SK-N-SH (cell line): ENCODE data around the gene RSRP1. TPM values are rescaled to one million over a fixed set of nuclear protein-coding genes. Genes with fewer than 3 reads are reported as not detected.

Experiments used
- CTCF ChIA-PET: fragments of 300-600, 350-600 bp; formaldehyde crosslinking; extraction: SDS; loops from one replicate; lab custom pipeline; 2021; lab: Yijun Ruan, JAX
- POLR2A ChIA-PET: fragments of 350-600 bp; sonication (Branson Sonifier 250); formaldehyde crosslinking; extraction: SDS; loops from one replicate; lab custom pipeline; 2020; ENCODE audit warnings: antibody characterized with exemption, inconsistent platforms; lab: Yijun Ruan, JAX
- DNase-seq: peaks from one replicate; pipeline ENCODE4 v3.0.0; 2012
- H2AFZ ChIP-seq: fragments of 200-600 bp; sonication (generic); 2 replicates; pipeline ENCODE4 v1.8.1; 2016; ENCODE audit warnings: antibody characterized with exemption, mild to moderate bottlenecking, low read depth
- H3F3A ChIP-seq: fragments of 200-600 bp; sonication (generic); replicated peaks from 2 replicates; pipeline ENCODE3; 2016; ENCODE audit warnings: antibody characterized with exemption, mild to moderate bottlenecking; ENCODE audit not compliant: insufficient read depth
- H3K27ac ChIP-seq, 2 experiments: fragments of 200-500 bp in 1 of 2; fragments of 200-600 bp in 1 of 2; sonication (Bioruptor generic) in 1 of 2; sonication (generic), shearing (Covaris generic) in 1 of 2; 2 replicates each; pipeline versions ENCODE4 v1.5.1 to v1.6.1; 2014 to 2016; ENCODE audit warnings: low read depth in 2 of 2, inconsistent platforms in 1 of 2, low read length in 1 of 2, mild to moderate bottlenecking in 1 of 2, mixed read lengths in 1 of 2
- H3K27me3 ChIP-seq: fragments of 200-600 bp; sonication (generic), shearing (Covaris generic); 2 replicates; pipeline ENCODE4 v1.6.1; 2016; ENCODE audit warnings: mixed run types; ENCODE audit not compliant: insufficient read depth
- H3K36me3 ChIP-seq, 2 experiments: fragments of 200-500 bp in 1 of 2; fragments of 200-600 bp in 1 of 2; sonication (Bioruptor generic) in 1 of 2; sonication (generic) in 1 of 2; replicated peaks in 1 of 2; 2 replicates each; pipeline versions ENCODE3 to v1.5.1; 2014 to 2016; ENCODE audit warnings: low read length in 1 of 2, mild to moderate bottlenecking in 1 of 2; ENCODE audit not compliant: insufficient read depth in 2 of 2, control insufficient read depth in 1 of 2
- H3K4me1 ChIP-seq, 2 experiments: fragments of 200-500 bp in 1 of 2; fragments of 200-600 bp in 1 of 2; sonication (Bioruptor generic) in 1 of 2; sonication (generic), shearing (Covaris generic) in 1 of 2; 2 replicates each; pipeline versions ENCODE4 v1.5.1 to v1.6.1; 2014 to 2016; ENCODE audit warnings: low read depth in 1 of 2, low read length in 1 of 2, mixed run types in 1 of 2; ENCODE audit not compliant: insufficient read depth in 2 of 2, control insufficient read depth in 1 of 2
- H3K4me2 ChIP-seq: fragments of 200-600 bp; sonication (generic), shearing (Covaris generic); 2 replicates; pipeline ENCODE4 v1.6.1; 2017; ENCODE audit warnings: mixed run types
- H3K4me3 ChIP-seq, 2 experiments: fragments of 200-500 bp in 1 of 2; fragments of 200-600 bp in 1 of 2; sonication (Bioruptor generic) in 1 of 2; sonication (generic), shearing (Covaris generic) in 1 of 2; 2 replicates each; pipeline versions ENCODE4 v1.5.1 to v1.8.1; 2014 to 2016; ENCODE audit warnings: low read depth in 2 of 2, inconsistent platforms in 1 of 2, low read length in 1 of 2, mild to moderate bottlenecking in 1 of 2, mixed read lengths in 1 of 2, moderate library complexity in 1 of 2
- H3K79me2 ChIP-seq: fragments of 200-600 bp; sonication (generic); 2 replicates; pipeline ENCODE4 v1.8.1; 2017; ENCODE audit warnings: mild to moderate bottlenecking; ENCODE audit not compliant: insufficient read depth
- H3K9ac ChIP-seq: fragments of 200-600 bp; sonication (generic); 2 replicates; pipeline ENCODE4 v1.6.1; 2017; ENCODE audit warnings: mixed run types
- H3K9me2 ChIP-seq: fragments of 200-600 bp; sonication (generic); 2 replicates; pipeline ENCODE4 v1.6.1; 2017; ENCODE audit warnings: mixed run types
- H3K9me3 ChIP-seq: fragments of 200-600 bp; sonication (generic); 2 replicates; pipeline ENCODE4 v1.6.1; 2017; ENCODE audit warnings: mixed run types, mild to moderate bottlenecking, moderate library complexity
- H4K20me1 ChIP-seq: fragments of 200-600 bp; sonication (generic); 2 replicates; pipeline ENCODE4 v1.6.1; 2017; ENCODE audit warnings: mild to moderate bottlenecking, mixed run types; ENCODE audit not compliant: insufficient read depth
- CHD2 ChIP-seq: fragments of 150-350 bp; IDR thresholded peaks from 2 replicates; pipeline ENCODE4 v1.6.1; 2018; ENCODE audit warnings: low read length; ENCODE audit not compliant: partially characterized antibody
- ELF1 ChIP-seq: IDR thresholded peaks from 2 replicates; pipeline ENCODE4 v1.4.0; 2012
- FOXJ3 ChIP-seq: sonication (generic); formaldehyde crosslinking; IDR thresholded peaks from 2 replicates; pipeline ENCODE4 v1.5.1; 2020; ENCODE audit warnings: mild to moderate bottlenecking, missing genetic modification reagents
- FOXM1 ChIP-seq: IDR thresholded peaks from 2 replicates; pipeline ENCODE4 v1.4.0; 2012; ENCODE audit warnings: low read depth, mild to moderate bottlenecking
- GATA2 ChIP-seq: sonication (generic); formaldehyde crosslinking; IDR thresholded peaks from 2 replicates; pipeline ENCODE4 v1.5.0; 2020; ENCODE audit warnings: mild to moderate bottlenecking, missing genetic modification reagents
- JUND ChIP-seq: IDR thresholded peaks from 2 replicates; pipeline ENCODE4 v1.4.0; 2012
- MAX ChIP-seq: IDR thresholded peaks from 2 replicates; pipeline ENCODE4 v1.4.0; 2012; ENCODE audit warnings: low read depth
- MXI1 ChIP-seq: IDR thresholded peaks from 2 replicates; pipeline ENCODE4 v1.6.1; 2012; ENCODE audit warnings: mild to moderate bottlenecking, low read depth, low read length, improper control_type of control experiment
- NRF1 ChIP-seq: IDR thresholded peaks from 2 replicates; pipeline ENCODE4 v1.6.1; 2012; ENCODE audit warnings: low read depth, mild to moderate bottlenecking, low read length
- RAD21 ChIP-seq: IDR thresholded peaks from 2 replicates; pipeline ENCODE4 v1.6.1; 2012; ENCODE audit warnings: mild to moderate bottlenecking, low read length
- REST ChIP-seq: IDR thresholded peaks from 2 replicates; pipeline ENCODE4 v1.6.1; 2012; ENCODE audit warnings: mild to moderate bottlenecking, low read depth, low read length, moderate library complexity
- RXRA ChIP-seq: IDR thresholded peaks from 2 replicates; pipeline ENCODE4 v1.4.0; 2012; ENCODE audit warnings: low read depth, mild to moderate bottlenecking, borderline replicate concordance
- TCF12 ChIP-seq: IDR thresholded peaks from 2 replicates; pipeline ENCODE4 v1.4.0; 2012
- TEAD4 ChIP-seq: IDR thresholded peaks from 2 replicates; pipeline ENCODE4 v1.4.0; 2012; ENCODE audit warnings: mild to moderate bottlenecking, borderline replicate concordance; ENCODE audit not compliant: insufficient read depth
- WGBS: methylation state at CpG from one replicate; pipeline ENCODE4 v1.1.6; 2017; ENCODE audit warnings: low lambda C conversion rate; 5-methylcytosine and 5-hydroxymethylcytosine counted together
- polyA plus RNA-seq, 3 experiments: library from polyadenylated mRNA; depleted of rRNA; stranded (reverse); fragments of >200 nt; gene quantifications; 2 replicates each; pipeline ENCODE4 v1.2.3, GENCODE V29; 2012
- TF ChIP-seq, protein P1 (sequence below): IDR thresholded peaks from 2 replicates; pipeline ENCODE4; 2012
- TF ChIP-seq, protein P2 (sequence below): fragments of 150-350 bp; IDR thresholded peaks from 2 replicates; pipeline ENCODE4 v1.6.1; 2016; ENCODE audit warnings: mild to moderate bottlenecking, low read depth, low read length
- TF ChIP-seq, protein P3 (sequence below): IDR thresholded peaks from 2 replicates; pipeline ENCODE4 v1.4.0; 2012; ENCODE audit warnings: low read depth, borderline replicate concordance
- TF ChIP-seq, protein P4 (sequence below): fragments of 150-350 bp; IDR thresholded peaks from 2 replicates; pipeline ENCODE4 v1.6.1; 2017; ENCODE audit warnings: antibody characterized with exemption, low read length, low read depth, borderline replicate concordance
- TF ChIP-seq, protein P5 (sequence below): IDR thresholded peaks from 2 replicates; pipeline ENCODE4 v1.4.0; 2012; ENCODE audit warnings: low read depth, borderline replicate concordance

RSRP1 gene
- polyA plus RNA-seq, 1 of the 3 experiments (the other 2 are of a cell fraction) = 126 TPM

- no peak overlapping the region for H3K9ac ChIP-seq
- no peaks in the 10 kb centered on the region; the same call in 1 of the 2 replicates for H4K20me1 ChIP-seq
- peaks cover 0 to 8% of the 10 kb centered on the region in 2 experiments; a peak in 1 of 4 replicates for H3K4me1 ChIP-seq
- no peaks in the 10 kb centered on the region for H3K27me3 ChIP-seq
- no peaks in the 10 kb centered on the region for H3K9me3 ChIP-seq
- peaks cover 57% of the 10 kb centered on the region for H3K79me2 ChIP-seq
- H3F3A ChIP-seq = peaks cover 7% of the 10 kb centered on the region
- no peak for DNase-seq
- no peak overlapping the region for H3K4me2 ChIP-seq
- TF ChIP-seq JUND (no peak), CHD2 (no peak), RXRA (no peak), NRF1 (no peak), MAX (no peak), MXI1 (no peak), FOXJ3 (CRISPR knock-in tag) (no peak), REST (no peak), FOXM1 (no peak), TCF12 (no peak), TEAD4 (no peak), ELF1 (no peak), GATA2 (no peak), RAD21 (no peak)
- TF ChIP-seq, protein P1, sequence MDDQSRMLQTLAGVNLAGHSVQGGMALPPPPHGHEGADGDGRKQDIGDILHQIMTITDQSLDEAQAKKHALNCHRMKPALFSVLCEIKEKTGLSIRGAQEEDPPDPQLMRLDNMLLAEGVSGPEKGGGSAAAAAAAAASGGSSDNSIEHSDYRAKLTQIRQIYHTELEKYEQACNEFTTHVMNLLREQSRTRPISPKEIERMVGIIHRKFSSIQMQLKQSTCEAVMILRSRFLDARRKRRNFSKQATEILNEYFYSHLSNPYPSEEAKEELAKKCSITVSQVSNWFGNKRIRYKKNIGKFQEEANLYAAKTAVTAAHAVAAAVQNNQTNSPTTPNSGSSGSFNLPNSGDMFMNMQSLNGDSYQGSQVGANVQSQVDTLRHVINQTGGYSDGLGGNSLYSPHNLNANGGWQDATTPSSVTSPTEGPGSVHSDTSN = no peak
- TF ChIP-seq, protein P2, sequence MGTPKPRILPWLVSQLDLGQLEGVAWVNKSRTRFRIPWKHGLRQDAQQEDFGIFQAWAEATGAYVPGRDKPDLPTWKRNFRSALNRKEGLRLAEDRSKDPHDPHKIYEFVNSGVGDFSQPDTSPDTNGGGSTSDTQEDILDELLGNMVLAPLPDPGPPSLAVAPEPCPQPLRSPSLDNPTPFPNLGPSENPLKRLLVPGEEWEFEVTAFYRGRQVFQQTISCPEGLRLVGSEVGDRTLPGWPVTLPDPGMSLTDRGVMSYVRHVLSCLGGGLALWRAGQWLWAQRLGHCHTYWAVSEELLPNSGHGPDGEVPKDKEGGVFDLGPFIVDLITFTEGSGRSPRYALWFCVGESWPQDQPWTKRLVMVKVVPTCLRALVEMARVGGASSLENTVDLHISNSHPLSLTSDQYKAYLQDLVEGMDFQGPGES = no peak
- TF ChIP-seq, protein P3, sequence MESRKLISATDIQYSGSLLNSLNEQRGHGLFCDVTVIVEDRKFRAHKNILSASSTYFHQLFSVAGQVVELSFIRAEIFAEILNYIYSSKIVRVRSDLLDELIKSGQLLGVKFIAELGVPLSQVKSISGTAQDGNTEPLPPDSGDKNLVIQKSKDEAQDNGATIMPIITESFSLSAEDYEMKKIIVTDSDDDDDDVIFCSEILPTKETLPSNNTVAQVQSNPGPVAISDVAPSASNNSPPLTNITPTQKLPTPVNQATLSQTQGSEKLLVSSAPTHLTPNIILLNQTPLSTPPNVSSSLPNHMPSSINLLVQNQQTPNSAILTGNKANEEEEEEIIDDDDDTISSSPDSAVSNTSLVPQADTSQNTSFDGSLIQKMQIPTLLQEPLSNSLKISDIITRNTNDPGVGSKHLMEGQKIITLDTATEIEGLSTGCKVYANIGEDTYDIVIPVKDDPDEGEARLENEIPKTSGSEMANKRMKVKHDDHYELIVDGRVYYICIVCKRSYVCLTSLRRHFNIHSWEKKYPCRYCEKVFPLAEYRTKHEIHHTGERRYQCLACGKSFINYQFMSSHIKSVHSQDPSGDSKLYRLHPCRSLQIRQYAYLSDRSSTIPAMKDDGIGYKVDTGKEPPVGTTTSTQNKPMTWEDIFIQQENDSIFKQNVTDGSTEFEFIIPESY = no peak
- TF ChIP-seq, protein P4, sequence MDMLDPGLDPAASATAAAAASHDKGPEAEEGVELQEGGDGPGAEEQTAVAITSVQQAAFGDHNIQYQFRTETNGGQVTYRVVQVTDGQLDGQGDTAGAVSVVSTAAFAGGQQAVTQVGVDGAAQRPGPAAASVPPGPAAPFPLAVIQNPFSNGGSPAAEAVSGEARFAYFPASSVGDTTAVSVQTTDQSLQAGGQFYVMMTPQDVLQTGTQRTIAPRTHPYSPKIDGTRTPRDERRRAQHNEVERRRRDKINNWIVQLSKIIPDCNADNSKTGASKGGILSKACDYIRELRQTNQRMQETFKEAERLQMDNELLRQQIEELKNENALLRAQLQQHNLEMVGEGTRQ = no peak
- TF ChIP-seq, protein P5, sequence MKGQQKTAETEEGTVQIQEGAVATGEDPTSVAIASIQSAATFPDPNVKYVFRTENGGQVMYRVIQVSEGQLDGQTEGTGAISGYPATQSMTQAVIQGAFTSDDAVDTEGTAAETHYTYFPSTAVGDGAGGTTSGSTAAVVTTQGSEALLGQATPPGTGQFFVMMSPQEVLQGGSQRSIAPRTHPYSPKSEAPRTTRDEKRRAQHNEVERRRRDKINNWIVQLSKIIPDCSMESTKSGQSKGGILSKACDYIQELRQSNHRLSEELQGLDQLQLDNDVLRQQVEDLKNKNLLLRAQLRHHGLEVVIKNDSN = no peak
- H3K4me3 ChIP-seq = no peak overlapping the region
- H3K36me3 ChIP-seq = no peaks in the 10 kb centered on the region
- H3K9me2 ChIP-seq = no peaks in the 10 kb centered on the region
- H2AFZ ChIP-seq = no peak overlapping the region
- WGBS = 94% methylated on average over 15 of the region's 18 CpGs
- POLR2A ChIA-PET = interaction anchor here (0.6 to 1.5 kb wide), 2 partner anchors 9 to 1790 kb away, joined by 5 read pairs; partner anchors contain the start of gene RSRP1
- CTCF ChIA-PET = interaction anchor here (2.1 kb wide), 1 partner anchor 8 kb away, joined by 4 read pairs; the partner anchor contains the start of gene RSRP1
- H3K27ac ChIP-seq = no peak overlapping the region
Observed at GRCh38 chr1:25255706-25256577, 8.7 kb upstream of the RSRP1 start.
